Astrocyte of the spinal cord (primary cell): ENCODE measurements around the gene GSTP1.
A peak's percentile ranks its signal among the peaks of the same experiment; 100 is the strongest.

Experiments
- DNase-seq: peaks from one replicate; pipeline ENCODE4 v3.0.0; 2011; ENCODE audit warnings: low read depth, low spot score
- H3K4me3 ChIP-seq: 2 replicates; pipeline ENCODE4 v1.5.1; 2011; ENCODE audit warnings: low read depth, mild to moderate bottlenecking, low read length, moderate library complexity
- CTCF ChIP-seq: IDR thresholded peaks from 2 replicates; pipeline ENCODE4 v1.5.1; 2012; ENCODE audit warnings: low read depth, mild to moderate bottlenecking, low read length, inconsistent platforms
- in situ Hi-C: cut with HindIII; loops from 2 replicates; pipeline ENCODE4 v1.10.0; 2017; ENCODE audit warnings: low sequenced_read_pairs

The GSTP1 gene

GRCh38 chr11:67605231-67606011, 21.8 kb downstream of the GSTP1 start:
- DNase-seq: no peak
- TF ChIP-seq CTCF: no peak
- in situ Hi-C loops: no loop called here
- no peak overlapping the region for H3K4me3 ChIP-seq

GRCh38 chr11:67606093-67606491, 22.5 kb downstream of the GSTP1 start:
- H3K4me3 ChIP-seq: peak overlapping the region; percentile 97
- in situ Hi-C loops: no loop called here
- TF ChIP-seq CTCF: no peak
- no peak for DNase-seq

- peak; percentile 48 for TF ChIP-seq CTCF
Measured at GRCh38 chr11:67606492-67607295, 23.1 kb downstream of the GSTP1 start, which contains the start of gene NDUFV1. Gene NDUFV1 (plus strand): TSS chr11:67606936. CDS start chr11:67607005, 69 bp downstream.

GRCh38 chr11:67607507-67607906, 23.9 kb downstream of the GSTP1 start:
- H3K4me3 ChIP-seq: peak overlapping the region; percentile 97
- no peak for TF ChIP-seq CTCF
- no peak for DNase-seq
- in situ Hi-C loops: no loop called here

More at GRCh38 chr11:67606492-67607295, 23.1 kb downstream of the GSTP1 start, which contains the start of gene NDUFV1:
- in situ Hi-C loops: no loop called here
- DNase-seq: peak; percentile 91
- peak within 1 kb of the TSS; percentile 97 for H3K4me3 ChIP-seq

- in situ Hi-C loops: no loop called here
- TF ChIP-seq CTCF: no peak
- no peak overlapping the region for H3K4me3 ChIP-seq
- DNase-seq: no peak
Measured at GRCh38 chr11:67608486-67608885, 24.9 kb downstream of the GSTP1 start.

GRCh38 chr11:67609316-67609715, 25.7 kb downstream of the GSTP1 start:
- no peak overlapping the region for H3K4me3 ChIP-seq
- in situ Hi-C loops: no loop called here
- TF ChIP-seq CTCF: no peak
- no peak for DNase-seq
